Stomach (tissue), 4 donors: ENCODE measurements around the gene ATP1B3.

Experiments
- CTCF ChIP-seq, 7 experiments: fragments of 450-650 bp in 4 of 7; fragments of 200-600 bp in 3 of 7; sonication (generic) in 3 of 7; IDR thresholded peaks; one replicate each; pipeline ENCODE4 v1.5.1; 2016 to 2019; ENCODE audit warnings: antibody characterized with exemption in 7 of 7, control low read depth in 2 of 7, mild to moderate bottlenecking in 1 of 7
- EP300 ChIP-seq: sonication (generic); formaldehyde crosslinking; IDR thresholded peaks from one replicate; pipeline ENCODE4 v1.6.1; 2017; ENCODE audit warnings: antibody characterized with exemption
- POLR2A ChIP-seq, 4 donors: fragments of 450-650 bp; IDR thresholded peaks; one replicate each; pipeline ENCODE4 v1.6.1; 2016; ENCODE audit warnings: antibody characterized with exemption in 4 of 4, control low read depth in 2 of 4, mild to moderate bottlenecking in 1 of 4, moderate library complexity in 1 of 4
- POLR2AphosphoS5 ChIP-seq, 3 donors: sonication (generic); formaldehyde crosslinking; IDR thresholded peaks; one replicate each; pipeline ENCODE4 v1.6.1; 2016; ENCODE audit warnings: antibody characterized with exemption in 3 of 3

- TF ChIP-seq CTCF (IDR thresholded peaks at IDR 0.05) (no peak), EP300 (no peak), POLR2A (IDR thresholded peaks at IDR 0.05) (no peak), POLR2AphosphoS5 (IDR thresholded peaks at IDR 0.05) (no peak)
These were observed 13.0 kb upstream of the ATP1B3 start for GRCh38 chr3:141863491-141863890.
